ENCODE data around the gene EIPR1. TPM values are rescaled to one million over a fixed set of nuclear protein-coding genes. Genes with fewer than 3 reads are reported as not detected.

EIPR1 gene
- total and polyA plus RNA-seq, 2 donors from 2014 or later, result 28.2 to 37.8 TPM

DNA sequence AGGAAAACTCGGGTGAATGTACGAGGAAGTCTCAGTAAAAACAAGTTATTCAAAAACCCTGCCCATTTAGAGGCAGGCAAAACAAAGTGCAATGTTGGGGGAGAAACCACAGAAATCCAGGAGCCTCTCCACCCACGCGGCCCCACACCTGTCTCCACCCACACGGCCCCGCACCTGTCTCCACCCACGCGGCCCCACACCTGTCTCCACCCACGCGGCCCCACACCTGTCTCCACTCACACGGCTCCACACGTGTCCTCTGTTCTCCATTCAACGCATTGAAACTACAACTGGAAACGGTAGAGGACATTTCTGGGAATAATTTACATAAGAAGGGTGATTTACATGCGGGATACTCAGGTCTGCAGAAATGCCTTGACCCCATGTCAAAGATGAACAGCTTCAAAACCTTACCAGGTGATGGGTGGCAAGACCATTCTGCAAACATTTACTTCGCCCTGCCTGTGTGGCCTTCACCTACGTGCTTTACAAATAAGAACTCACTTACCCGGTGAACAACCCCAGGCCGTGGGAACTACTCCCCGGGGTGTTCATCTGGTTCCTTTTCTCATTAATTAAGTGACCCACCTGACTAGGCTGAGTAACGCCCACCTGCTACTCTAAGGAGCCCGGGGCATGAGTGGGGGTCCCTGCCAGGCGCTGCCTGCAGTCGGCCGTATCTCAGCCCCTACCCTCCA lies 100.4 kb downstream of the EIPR1 start:
- Histone ChIP-seq H3K4me1 (ENCODE audit: control insufficient read depth in 2 of 3, insufficient read depth in 2 of 3, low read depth in 1 of 3, low read length in 3 of 3) (peaks cover 0 to 4% (median 2%) of the 10 kb centered on the region in 3 donors), H3K27ac (ENCODE audit: low read depth in 2 of 2, low read length in 2 of 2) (no peak overlapping the region)
- peak in 1 of 5 donors; percentile 30 for DNase-seq

DNA sequence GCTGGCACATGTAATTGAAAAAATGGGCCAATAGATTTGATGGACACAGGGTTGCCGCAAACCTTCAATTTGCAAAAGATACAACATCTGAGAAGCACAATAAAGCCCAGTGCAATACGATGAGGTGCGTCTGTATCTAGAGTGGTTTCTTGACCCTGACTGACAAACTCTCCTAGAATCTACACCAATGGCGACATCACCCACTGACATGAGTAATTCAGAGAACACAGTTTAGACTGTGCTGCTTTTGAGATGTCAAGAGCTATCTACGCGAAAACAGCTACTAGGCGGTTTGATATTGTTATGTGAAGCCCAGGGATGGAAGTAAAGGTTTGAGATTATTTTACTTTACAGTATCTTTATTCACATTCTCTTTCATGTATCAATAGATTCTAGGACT lies 104.9 kb downstream of the EIPR1 start:
- H3K4me1 ChIP-seq (ENCODE audit: control insufficient read depth in 2 of 3, insufficient read depth in 2 of 3, low read depth in 1 of 3, low read length in 3 of 3), result no peaks in the 10 kb centered on the region
- no peaks in the 10 kb centered on the region for H3K36me3 ChIP-seq (ENCODE audit: control insufficient read depth in 2 of 3, insufficient read depth in 3 of 3, low read length in 3 of 3)
- DNase-seq, result no peak
- no peaks in the 10 kb centered on the region for H3K27me3 ChIP-seq (ENCODE audit: control insufficient read depth, insufficient read depth, low read length)
- no peaks in the 10 kb centered on the region for H3K9me3 ChIP-seq (ENCODE audit: control insufficient read depth in 2 of 3, insufficient read depth in 1 of 3, low read length in 3 of 3)
- FAIRE-seq, result no peak
- H3K9ac ChIP-seq (ENCODE audit: low read length in 3 of 3), result no peak overlapping the region
- intact Hi-C loops (cut with DNase I), result no loop called here
- no peak overlapping the region for H3K27ac ChIP-seq (ENCODE audit: low read depth in 2 of 2, low read length in 2 of 2)
- no peak overlapping the region for H3K4me3 ChIP-seq (ENCODE audit: low read length in 3 of 3)
- TF ChIP-seq, protein P1, sequence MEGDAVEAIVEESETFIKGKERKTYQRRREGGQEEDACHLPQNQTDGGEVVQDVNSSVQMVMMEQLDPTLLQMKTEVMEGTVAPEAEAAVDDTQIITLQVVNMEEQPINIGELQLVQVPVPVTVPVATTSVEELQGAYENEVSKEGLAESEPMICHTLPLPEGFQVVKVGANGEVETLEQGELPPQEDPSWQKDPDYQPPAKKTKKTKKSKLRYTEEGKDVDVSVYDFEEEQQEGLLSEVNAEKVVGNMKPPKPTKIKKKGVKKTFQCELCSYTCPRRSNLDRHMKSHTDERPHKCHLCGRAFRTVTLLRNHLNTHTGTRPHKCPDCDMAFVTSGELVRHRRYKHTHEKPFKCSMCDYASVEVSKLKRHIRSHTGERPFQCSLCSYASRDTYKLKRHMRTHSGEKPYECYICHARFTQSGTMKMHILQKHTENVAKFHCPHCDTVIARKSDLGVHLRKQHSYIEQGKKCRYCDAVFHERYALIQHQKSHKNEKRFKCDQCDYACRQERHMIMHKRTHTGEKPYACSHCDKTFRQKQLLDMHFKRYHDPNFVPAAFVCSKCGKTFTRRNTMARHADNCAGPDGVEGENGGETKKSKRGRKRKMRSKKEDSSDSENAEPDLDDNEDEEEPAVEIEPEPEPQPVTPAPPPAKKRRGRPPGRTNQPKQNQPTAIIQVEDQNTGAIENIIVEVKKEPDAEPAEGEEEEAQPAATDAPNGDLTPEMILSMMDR (IDR thresholded peaks at IDR 0.05; ENCODE audit: borderline replicate concordance, extremely low read depth, insufficient read depth), result no peak

More for the DNA sequence above, 100.4 kb downstream of the EIPR1 start:
- Histone ChIP-seq H3K36me3 (ENCODE audit: control insufficient read depth in 2 of 3, insufficient read depth in 3 of 3, low read length in 3 of 3) (peaks cover 0 to 2% (median 0%) of the 10 kb centered on the region in 3 donors), H3K9me3 (ENCODE audit: control insufficient read depth in 2 of 3, insufficient read depth in 1 of 3, low read length in 3 of 3) (no peaks in the 10 kb centered on the region), H3K27me3 (ENCODE audit: control insufficient read depth, insufficient read depth, low read length) (no peaks in the 10 kb centered on the region), H3K4me3 (ENCODE audit: low read length in 3 of 3) (no peak overlapping the region), H3K9ac (ENCODE audit: low read length in 3 of 3) (no peak overlapping the region)
- FAIRE-seq, result no peak
- intact Hi-C loops (cut with DNase I), result no loop called here
- TF ChIP-seq, protein P1 (IDR thresholded peaks at IDR 0.05; ENCODE audit: borderline replicate concordance, extremely low read depth, insufficient read depth), result no peak

- H3K9ac ChIP-seq (ENCODE audit: low read length in 3 of 3), result no peak overlapping the region
- TF ChIP-seq, protein P1 (IDR thresholded peaks at IDR 0.05; ENCODE audit: borderline replicate concordance, extremely low read depth, insufficient read depth), result no peak
- FAIRE-seq (no peak), DNase-seq (no peak)
- H3K27me3 ChIP-seq (ENCODE audit: control insufficient read depth, insufficient read depth, low read length), result no peaks in the 10 kb centered on the region
- no peaks in the 10 kb centered on the region for H3K4me1 ChIP-seq (ENCODE audit: control insufficient read depth in 2 of 3, insufficient read depth in 2 of 3, low read depth in 1 of 3, low read length in 3 of 3)
- H3K27ac ChIP-seq (ENCODE audit: low read depth in 2 of 2, low read length in 2 of 2), result no peak overlapping the region
- no peaks in the 10 kb centered on the region for H3K36me3 ChIP-seq (ENCODE audit: control insufficient read depth in 2 of 3, insufficient read depth in 3 of 3, low read length in 3 of 3)
- no peaks in the 10 kb centered on the region for H3K9me3 ChIP-seq (ENCODE audit: control insufficient read depth in 2 of 3, insufficient read depth in 1 of 3, low read length in 3 of 3)
- H3K4me3 ChIP-seq (ENCODE audit: low read length in 3 of 3), result no peak overlapping the region
- intact Hi-C loops (cut with DNase I), result no loop called here
Observed at GRCh38 chr2:3270095-3270478, 107.5 kb downstream of the EIPR1 start.

All from kidney (tissue), 14 donors.